ENCODE measurements around the gene NSFL1C. TPM values are rescaled to one million over a fixed set of nuclear protein-coding genes. Genes with fewer than 3 reads are reported as not detected.

NSFL1C gene
- polyA plus RNA-seq, 1 donor (not counting 4 experiments of a cell fraction or from before 2014, with no cell fraction given) = 38.8 TPM

DNA sequence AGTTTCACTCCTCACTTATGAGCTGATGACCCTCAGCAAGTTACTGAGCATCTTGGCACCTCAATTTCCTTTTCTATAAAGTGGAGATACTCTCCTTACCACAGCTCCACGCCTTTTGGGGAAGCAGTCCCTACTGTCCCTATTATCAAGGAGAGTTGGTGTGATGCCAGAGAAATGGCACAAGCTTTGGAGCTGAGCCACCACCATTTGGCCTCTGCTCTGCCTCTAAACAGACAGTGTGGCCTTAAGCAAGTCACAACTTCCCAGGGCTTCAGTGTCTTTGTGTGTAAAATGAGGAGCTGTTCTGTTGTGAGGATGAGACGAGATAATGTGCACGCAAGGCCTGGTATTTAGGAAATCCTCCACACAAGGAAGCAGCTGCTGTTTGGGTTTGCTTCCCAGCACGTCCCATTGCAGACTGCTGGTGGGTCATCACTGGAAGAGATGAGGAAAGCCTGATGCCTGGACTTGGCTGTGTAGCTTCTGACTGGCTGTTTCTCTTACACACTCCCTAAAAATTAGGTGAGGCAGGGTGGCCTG, 18.5 kb downstream of the NSFL1C start:
- Histone ChIP-seq H3K9ac (ENCODE audit: control insufficient read depth, extremely low read depth, insufficient read depth, low read length) (no peak overlapping the region), H3K36me3 (ENCODE audit: control insufficient read depth in 2 of 2, extremely low read depth in 1 of 2, insufficient read depth in 2 of 2, low read length in 2 of 2) (peaks cover 64 to 65% of the 10 kb centered on the region in 2 experiments), H3K27ac (ENCODE audit: control insufficient read depth, insufficient read depth, low read length) (no peak overlapping the region), H2AFZ (ENCODE audit: control insufficient read depth, low read length) (no peak overlapping the region), H3K79me2 (ENCODE audit: control insufficient read depth, insufficient read depth, low read length) (no peaks in the 10 kb centered on the region), H4K20me1 (ENCODE audit: control insufficient read depth, extremely low read depth, insufficient read depth, low read length) (no peaks in the 10 kb centered on the region), H3K4me2 (ENCODE audit: control insufficient read depth, extremely low read depth, insufficient read depth, low read depth, low read length) (no peak overlapping the region), H3K4me1 (ENCODE audit: control insufficient read depth, extremely low read depth, insufficient read depth, low read length) (no peaks in the 10 kb centered on the region), H3K9me3 (ENCODE audit: control insufficient read depth, low read depth, low read length) (peaks cover 10% of the 10 kb centered on the region), H3K27me3 (ENCODE audit: control insufficient read depth, extremely low read depth, insufficient read depth, low read length) (no peaks in the 10 kb centered on the region), H3K4me3 (ENCODE audit: control insufficient read depth in 2 of 3, extremely low read depth in 1 of 3, insufficient read depth in 2 of 3, low read depth in 1 of 3, low read length in 3 of 3) (no peak overlapping the region), H3K9me1 (ENCODE audit: control insufficient read depth, extremely low read depth, insufficient read depth, low read length) (no peaks in the 10 kb centered on the region)
- TF ChIP-seq CTCF (optimal IDR thresholded peaks at IDR 0.05 in 1 of 3, IDR thresholded peaks at IDR 0.05 in 1 of 3, conservative IDR thresholded peaks at IDR 0.05 in 1 of 3; ENCODE audit: extremely low read depth in 1 of 3, insufficient read depth in 2 of 3, low read length in 3 of 3) = no peak
- TF ChIP-seq EZH2 (IDR thresholded peaks at IDR 0.05; ENCODE audit: low read length) = no peak
- FAIRE-seq (no peak), DNase-seq (ENCODE audit: low read depth, low spot score) (no peak)
- dilution Hi-C loops (cut with MboI; ENCODE audit: extremely low pct_ligation_motif_present, low sequenced_read_pairs) = no loop called here

- no peak overlapping the region for H3K4me3 ChIP-seq (ENCODE audit: control insufficient read depth in 2 of 3, extremely low read depth in 1 of 3, insufficient read depth in 2 of 3, low read depth in 1 of 3, low read length in 3 of 3)
- no peaks in the 10 kb centered on the region for H3K9me1 ChIP-seq (ENCODE audit: control insufficient read depth, extremely low read depth, insufficient read depth, low read length)
- H3K79me2 ChIP-seq (ENCODE audit: control insufficient read depth, insufficient read depth, low read length) = no peaks in the 10 kb centered on the region
- H3K9me3 ChIP-seq (ENCODE audit: control insufficient read depth, low read depth, low read length) = peaks cover 6% of the 10 kb centered on the region
- H3K27ac ChIP-seq (ENCODE audit: control insufficient read depth, insufficient read depth, low read length) = no peak overlapping the region
- no peak overlapping the region for H3K4me2 ChIP-seq (ENCODE audit: control insufficient read depth, extremely low read depth, insufficient read depth, low read depth, low read length)
- no peaks in the 10 kb centered on the region for H4K20me1 ChIP-seq (ENCODE audit: control insufficient read depth, extremely low read depth, insufficient read depth, low read length)
- no peaks in the 10 kb centered on the region for H3K27me3 ChIP-seq (ENCODE audit: control insufficient read depth, extremely low read depth, insufficient read depth, low read length)
- no peak overlapping the region for H3K9ac ChIP-seq (ENCODE audit: control insufficient read depth, extremely low read depth, insufficient read depth, low read length)
- dilution Hi-C loops (cut with MboI; ENCODE audit: extremely low pct_ligation_motif_present, low sequenced_read_pairs) = no loop called here
- TF ChIP-seq CTCF (optimal IDR thresholded peaks at IDR 0.05 in 1 of 3, IDR thresholded peaks at IDR 0.05 in 1 of 3, conservative IDR thresholded peaks at IDR 0.05 in 1 of 3; ENCODE audit: extremely low read depth in 1 of 3, insufficient read depth in 2 of 3, low read length in 3 of 3) (no peak), EZH2 (IDR thresholded peaks at IDR 0.05; ENCODE audit: low read length) (no peak)
- H3K36me3 ChIP-seq (ENCODE audit: control insufficient read depth in 2 of 2, extremely low read depth in 1 of 2, insufficient read depth in 2 of 2, low read length in 2 of 2) = peaks cover 57 to 64% of the 10 kb centered on the region in 2 experiments
- no peak overlapping the region for H2AFZ ChIP-seq (ENCODE audit: control insufficient read depth, low read length)
- no peaks in the 10 kb centered on the region for H3K4me1 ChIP-seq (ENCODE audit: control insufficient read depth, extremely low read depth, insufficient read depth, low read length)
- FAIRE-seq = no peak
- DNase-seq (ENCODE audit: low read depth, low spot score) = no peak
Observed at GRCh38 chr20:1446536-1446935, 20.1 kb downstream of the NSFL1C start.
